Measurements from ENCODE around the gene DNASE1L1.

DNA sequence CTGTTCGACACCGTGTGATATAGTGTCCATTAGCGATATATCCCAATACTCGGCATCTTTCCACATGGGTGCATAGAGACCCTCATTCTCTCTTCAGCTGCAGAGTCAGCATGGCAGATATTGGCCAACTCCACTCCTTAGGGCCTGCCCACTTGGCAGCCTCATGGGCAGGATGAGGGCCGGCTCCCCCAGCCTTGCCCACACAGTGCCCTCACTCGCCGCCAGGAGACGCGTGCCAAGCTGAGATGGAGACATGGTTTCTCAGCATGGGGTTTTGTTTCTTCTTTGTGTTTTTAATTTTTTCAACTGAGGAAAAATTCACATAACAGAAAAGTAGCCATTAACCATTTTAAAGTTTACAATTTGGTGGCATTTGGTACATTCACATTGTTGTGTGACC, 43.8 kb upstream of the DNASE1L1 start:
- TF ChIP-seq TAF1 (IDR thresholded peaks at IDR 0.05; ENCODE audit: borderline replicate concordance, low read depth, low read length) (no peak), POLR2AphosphoS5 (IDR thresholded peaks at IDR 0.05; ENCODE audit: low read depth, low read length) (no peak), POLR2A (IDR thresholded peaks at IDR 0.05; ENCODE audit: low read depth, low read length) (no peak)

Measured in GM12892 (cell line).